Bronchial epithelial cell (primary cell): ENCODE measurements around the gene FGA. TPM values are rescaled to one million over a fixed set of nuclear protein-coding genes. Genes with fewer than 3 reads are reported as not detected.

Experiments
- DNase-seq: peaks from one replicate; pipeline ENCODE4 v3.0.0-alpha.2; 2010; ENCODE audit warnings: low read depth
- FAIRE-seq: peaks from 2 replicates; lab custom pipeline; 2011; peaks lifted over from hg19 to GRCh38; lab: Jason Lieb, UNC
- H3K27me3 ChIP-seq: 2 replicates; pipeline ENCODE4 v1.5.1; 2011; ENCODE audit warnings: low read length; ENCODE audit not compliant: control insufficient read depth, insufficient read depth
- H3K36me3 ChIP-seq: 2 replicates; pipeline ENCODE4 v1.5.1; 2011; ENCODE audit warnings: low read length; ENCODE audit not compliant: control insufficient read depth, insufficient read depth
- H3K4me3 ChIP-seq: 2 replicates; pipeline ENCODE4 v1.5.1; 2011; ENCODE audit warnings: mild to moderate bottlenecking, low read depth, low read length, control low read depth
- CTCF ChIP-seq: IDR thresholded peaks from 2 replicates; pipeline ENCODE4 v1.5.1; 2011; ENCODE audit warnings: mild to moderate bottlenecking, moderate library complexity, low read length, control low read depth, inconsistent platforms; ENCODE audit not compliant: insufficient read depth, severe bottlenecking
- total RNA-seq: library from RNA; depleted of rRNA; stranded (reverse); fragments of >200 nt; gene quantifications from 2 replicates; pipeline ENCODE4 v1.2.1, GENCODE V29; 2014

FGA gene
- total RNA-seq, 1 donor from 2014 or later = not detected

GRCh38 chr4:154612472-154613414 is 22.2 kb upstream of the FGA start, which contains the start of gene FGG:
Gene FGG (minus strand): TSS chr4:154612656. CDS start chr4:154612609, 47 bp downstream.
- no peak for TF ChIP-seq CTCF
- H3K36me3 ChIP-seq = no peaks in the 10 kb centered on the region
- H3K27me3 ChIP-seq = no peaks in the 10 kb centered on the region
- DNase-seq (no peak), FAIRE-seq (no peak)
- H3K4me3 ChIP-seq = no peak within 1 kb of the TSS

- DNase-seq (no peak), FAIRE-seq (no peak)
- Histone ChIP-seq H3K27me3 (no peaks in the 10 kb centered on the region), H3K36me3 (no peaks in the 10 kb centered on the region), H3K4me3 (no peak overlapping the region)
- no peak for TF ChIP-seq CTCF
Observed at GRCh38 chr4:154611833-154612232, 21.3 kb upstream of the FGA start.

- Histone ChIP-seq H3K27me3 (no peaks in the 10 kb centered on the region), H3K4me3 (no peak overlapping the region), H3K36me3 (no peaks in the 10 kb centered on the region)
- TF ChIP-seq CTCF = no peak
- DNase-seq (no peak), FAIRE-seq (no peak)
Observed at GRCh38 chr4:154610582-154610981, 20.0 kb upstream of the FGA start.

GRCh38 chr4:154609532-154609931 is 19.0 kb upstream of the FGA start:
- TF ChIP-seq CTCF = no peak
- Histone ChIP-seq H3K4me3 (no peak overlapping the region), H3K27me3 (no peaks in the 10 kb centered on the region), H3K36me3 (no peaks in the 10 kb centered on the region)
- FAIRE-seq = no peak
- no peak for DNase-seq

- H3K36me3 ChIP-seq = no peaks in the 10 kb centered on the region
- FAIRE-seq = no peak
- DNase-seq = no peak
- H3K4me3 ChIP-seq = no peak overlapping the region
- H3K27me3 ChIP-seq = no peaks in the 10 kb centered on the region
- TF ChIP-seq CTCF = no peak
Observed at GRCh38 chr4:154608361-154609252, 18.1 kb upstream of the FGA start.
